ENCODE results near the gene PCDHAC1. TPM values are rescaled to one million over a fixed set of nuclear protein-coding genes. Genes with fewer than 3 reads are reported as not detected.

PCDHAC1 gene
- total RNA-seq, 1 experiment from 2014 or later, result 6.2 TPM

DNA sequence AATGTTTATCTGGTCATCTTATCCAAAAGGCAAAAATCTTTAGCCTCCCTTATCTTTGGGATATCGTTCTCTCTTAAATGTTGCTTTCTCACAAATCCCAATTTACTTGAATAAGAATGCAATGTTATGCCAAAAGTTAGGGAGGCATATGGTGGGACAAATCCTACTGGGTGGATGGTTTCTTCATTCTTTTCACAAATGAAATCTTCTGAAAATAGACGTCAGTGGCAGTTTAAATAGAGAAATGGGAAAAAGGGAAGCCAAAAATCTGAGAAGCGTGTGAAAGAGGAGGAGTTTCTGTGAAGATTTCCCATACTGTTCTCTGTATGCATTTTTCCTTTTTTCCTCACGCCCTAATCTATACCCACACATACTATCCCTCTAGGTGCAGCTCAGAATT, 2.5 kb upstream of the PCDHAC1 start:
- CTCF ChIA-PET, result no interaction called here

DNA sequence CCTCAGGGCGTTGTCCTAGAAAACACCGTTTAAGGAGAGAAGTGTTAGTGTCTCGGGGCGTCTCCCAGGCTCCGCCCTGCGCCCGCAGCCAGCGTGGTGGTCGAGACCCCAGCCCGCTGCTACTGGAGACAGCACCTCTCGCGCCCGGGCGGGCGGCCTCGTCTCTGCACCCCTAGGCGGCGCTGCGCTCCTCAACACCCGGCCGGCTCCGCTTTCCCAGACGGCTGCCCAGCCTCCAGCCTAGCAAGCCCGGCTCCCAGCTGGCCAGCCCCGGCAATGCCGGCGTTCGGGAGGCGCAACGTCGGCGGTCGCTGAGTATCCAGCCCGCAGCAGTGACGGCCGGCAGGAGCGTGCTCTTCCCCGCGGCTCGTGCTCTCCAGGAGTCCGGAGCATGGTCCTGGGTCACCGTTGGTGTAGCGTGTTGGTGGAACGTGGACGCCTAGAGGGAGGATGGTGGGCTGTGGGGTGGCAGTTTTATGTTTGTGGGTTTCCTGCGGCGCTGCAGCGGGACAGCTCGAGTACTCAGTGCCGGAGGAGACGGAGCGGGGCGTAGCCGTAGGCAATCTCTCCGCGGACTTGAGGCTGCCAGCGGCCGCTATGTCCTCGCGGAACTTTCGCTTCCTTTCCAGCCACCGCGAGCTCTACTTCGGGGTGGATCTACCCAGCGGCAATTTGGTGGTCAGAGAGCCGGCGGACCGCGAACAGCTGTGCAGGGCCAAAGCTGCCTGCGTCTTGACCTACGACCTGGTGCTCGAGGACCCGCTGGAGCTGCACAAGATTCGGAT, 536 bp downstream of the PCDHAC1 start:
- H3K4me2 ChIP-seq (ENCODE audit: low read length), result peak overlapping the region; percentile 91
- H4K20me1 ChIP-seq (ENCODE audit: low read length), result no peaks in the 10 kb centered on the region
- peak overlapping the region; percentile 91 for H3K4me3 ChIP-seq (ENCODE audit: low read length)
- intact Hi-C loops (cut with micrococcal nuclease), result loop anchor here (1.0 to 5.0 kb wide), 5 partner anchors 41 to 114 kb away; partner anchors contain the start of genes PCDHA12, PCDHA13 and PCDHAC2
- ChIA-PET CTCF (interaction anchor here (0.7 to 2.7 kb wide), 5 partner anchors 44 to 207 kb away, joined by 3 to 66 read pairs (median 4); no protein-coding TSS in a partner anchor), POLR2A (ENCODE audit: unreplicated experiment) (interaction anchor here (0.7 kb wide), 2 partner anchors 51 to 77 kb away, joined by 3 to 5 read pairs; no protein-coding TSS in a partner anchor)
- ATAC-seq, result peak; percentile 92
- no peaks in the 10 kb centered on the region for H3K27me3 ChIP-seq (ENCODE audit: low read length)
- H3K9me3 ChIP-seq (ENCODE audit: low read length), result no peaks in the 10 kb centered on the region
- H3K9ac ChIP-seq (ENCODE audit: low read length), result peak overlapping the region; percentile 63
- H3K36me3 ChIP-seq (ENCODE audit: low read depth, low read length), result no peaks in the 10 kb centered on the region
- H3K4me1 ChIP-seq (ENCODE audit: insufficient read depth, low read length), result peaks cover 8% of the 10 kb centered on the region
- H3K27ac ChIP-seq (ENCODE audit: low read length), result peak overlapping the region; percentile 45
- H3K79me2 ChIP-seq (ENCODE audit: low read length), result peaks cover 12% of the 10 kb centered on the region; the same call in 1 of the 2 replicates
- DNase-seq, result peak; percentile 82
- TF ChIP-seq EZH2 (IDR thresholded peaks at IDR 0.05; ENCODE audit: low read length, unreplicated experiment) (no peak), EZH2phosphoT487 (IDR thresholded peaks at IDR 0.05; ENCODE audit: borderline replicate concordance, low read length) (no peak)
- TF ChIP-seq, protein P1, sequence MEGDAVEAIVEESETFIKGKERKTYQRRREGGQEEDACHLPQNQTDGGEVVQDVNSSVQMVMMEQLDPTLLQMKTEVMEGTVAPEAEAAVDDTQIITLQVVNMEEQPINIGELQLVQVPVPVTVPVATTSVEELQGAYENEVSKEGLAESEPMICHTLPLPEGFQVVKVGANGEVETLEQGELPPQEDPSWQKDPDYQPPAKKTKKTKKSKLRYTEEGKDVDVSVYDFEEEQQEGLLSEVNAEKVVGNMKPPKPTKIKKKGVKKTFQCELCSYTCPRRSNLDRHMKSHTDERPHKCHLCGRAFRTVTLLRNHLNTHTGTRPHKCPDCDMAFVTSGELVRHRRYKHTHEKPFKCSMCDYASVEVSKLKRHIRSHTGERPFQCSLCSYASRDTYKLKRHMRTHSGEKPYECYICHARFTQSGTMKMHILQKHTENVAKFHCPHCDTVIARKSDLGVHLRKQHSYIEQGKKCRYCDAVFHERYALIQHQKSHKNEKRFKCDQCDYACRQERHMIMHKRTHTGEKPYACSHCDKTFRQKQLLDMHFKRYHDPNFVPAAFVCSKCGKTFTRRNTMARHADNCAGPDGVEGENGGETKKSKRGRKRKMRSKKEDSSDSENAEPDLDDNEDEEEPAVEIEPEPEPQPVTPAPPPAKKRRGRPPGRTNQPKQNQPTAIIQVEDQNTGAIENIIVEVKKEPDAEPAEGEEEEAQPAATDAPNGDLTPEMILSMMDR (conservative IDR thresholded peaks at IDR 0.05; ENCODE audit: low read depth, low read length), result peak; percentile 76
- TSS peak; percentile 30 for BruUV-seq (replicated peaks)
- no peaks in the 10 kb centered on the region for H3K9me2 ChIP-seq (replicated peaks; ENCODE audit: low read length)
- H2AFZ ChIP-seq (ENCODE audit: low read length), result peak overlapping the region; percentile 90
- H3F3A ChIP-seq (ENCODE audit: low read length, unreplicated experiment), result no peaks in the 10 kb centered on the region

More for the DNA sequence above, 2.5 kb upstream of the PCDHAC1 start:
- ATAC-seq (no peak), DNase-seq (no peak)
- Histone ChIP-seq H3K4me2 (ENCODE audit: low read length) (no peak overlapping the region), H3K9me2 (replicated peaks; ENCODE audit: low read length) (no peaks in the 10 kb centered on the region), H3K79me2 (ENCODE audit: low read length) (peaks cover 12% of the 10 kb centered on the region; the same call in 1 of the 2 replicates), H3K4me1 (ENCODE audit: insufficient read depth, low read length) (peaks cover 8% of the 10 kb centered on the region), H3F3A (ENCODE audit: low read length, unreplicated experiment) (no peaks in the 10 kb centered on the region), H3K27ac (ENCODE audit: low read length) (no peak overlapping the region), H4K20me1 (ENCODE audit: low read length) (no peaks in the 10 kb centered on the region), H3K36me3 (ENCODE audit: low read depth, low read length) (no peaks in the 10 kb centered on the region), H2AFZ (ENCODE audit: low read length) (no peak overlapping the region), H3K9ac (ENCODE audit: low read length) (no peak overlapping the region), H3K9me3 (ENCODE audit: low read length) (no peaks in the 10 kb centered on the region), H3K27me3 (ENCODE audit: low read length) (no peaks in the 10 kb centered on the region), H3K4me3 (ENCODE audit: low read length) (no peak overlapping the region)
- TF ChIP-seq EZH2 (IDR thresholded peaks at IDR 0.05; ENCODE audit: low read length, unreplicated experiment), result no peak
- no peak for TF ChIP-seq EZH2phosphoT487 (IDR thresholded peaks at IDR 0.05; ENCODE audit: borderline replicate concordance, low read length)
- TF ChIP-seq, protein P1 (conservative IDR thresholded peaks at IDR 0.05; ENCODE audit: low read depth, low read length), result no peak
- intact Hi-C loops (cut with micrococcal nuclease), result no loop called here
- POLR2A ChIA-PET (ENCODE audit: unreplicated experiment), result no interaction called here
- BruUV-seq (replicated peaks), result no TSS peak

Measured in PC-3 (cell line).